Inferior parietal cortex (tissue), 1 donor: ENCODE results near the gene CXCL16.
"Not testable (repeated sequence)": the region's sequence is repeated elsewhere in the genome, so short reads cannot be mapped to it uniquely, and the experiment has no call there.

Source experiments
- DNase-seq: peaks from one replicate; pipeline ENCODE4 v3.0.0-alpha.2; 2016; ENCODE audit errors: extremely low spot score

Gene CXCL16

GRCh38 chr17:4699401-4700056 lies 40.2 kb downstream of the CXCL16 start:
- not testable (repeated sequence) for DNase-seq

- DNase-seq: no peak
Observed at GRCh38 chr17:4696437-4696805, 43.3 kb downstream of the CXCL16 start.

DNA sequence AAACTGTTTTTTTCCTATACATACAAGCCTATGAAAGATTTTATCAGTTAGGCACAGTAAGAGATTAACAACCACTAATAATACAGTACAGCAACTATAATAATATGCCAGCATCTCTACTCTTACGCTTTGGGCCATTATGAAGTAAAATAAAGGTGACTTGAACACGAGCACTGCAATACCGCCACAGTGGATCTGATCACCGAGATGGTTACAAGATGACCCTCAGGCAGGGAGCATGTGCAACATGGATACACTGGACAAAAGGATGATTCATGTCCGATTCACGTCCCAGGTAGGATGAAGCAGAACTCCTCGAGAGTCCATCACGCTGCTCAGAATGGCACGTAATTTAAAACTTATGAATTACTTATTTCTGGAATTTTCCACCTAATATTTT lies 46.3 kb downstream of the CXCL16 start:
- DNase-seq: no peak

DNA sequence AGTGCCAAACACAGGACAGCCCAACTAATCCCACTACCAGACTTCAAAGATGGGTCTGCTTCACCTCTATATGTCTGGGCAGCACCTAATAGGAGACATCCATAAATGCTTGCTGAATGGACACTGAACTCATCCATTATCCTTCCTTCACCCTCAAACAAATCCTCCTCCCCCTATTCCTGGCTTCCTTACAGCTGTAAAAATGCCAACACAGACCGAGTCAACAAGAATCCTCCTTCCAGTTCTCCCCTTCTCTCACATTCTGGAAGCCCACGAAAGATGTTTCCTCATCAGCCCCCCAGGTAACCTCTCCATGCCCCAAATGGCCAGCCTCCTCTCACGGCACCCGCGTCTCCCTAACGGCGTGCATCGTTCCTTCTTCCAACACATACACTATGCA lies 48.0 kb downstream of the CXCL16 start:
- no peak for DNase-seq

DNA sequence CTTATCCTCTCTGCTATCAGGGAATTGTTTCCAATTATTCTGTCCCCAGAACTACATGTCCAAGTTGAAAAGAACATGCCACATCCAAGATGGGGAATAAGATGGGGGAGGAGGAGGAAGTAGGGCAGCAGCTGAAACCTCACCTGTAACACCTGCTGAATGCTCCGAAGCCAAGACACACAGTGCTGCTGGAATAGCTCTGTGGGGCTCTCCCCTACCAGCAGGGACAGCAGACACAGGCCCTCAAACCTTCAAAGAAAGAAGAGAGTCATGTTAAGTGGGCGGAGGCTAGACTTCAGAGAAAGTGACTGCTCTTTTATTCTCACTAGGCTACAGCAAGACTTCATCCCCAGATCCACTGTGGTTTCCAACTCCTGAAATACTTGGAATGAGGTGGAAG lies 49.0 kb downstream of the CXCL16 start:
- no peak for DNase-seq

DNA sequence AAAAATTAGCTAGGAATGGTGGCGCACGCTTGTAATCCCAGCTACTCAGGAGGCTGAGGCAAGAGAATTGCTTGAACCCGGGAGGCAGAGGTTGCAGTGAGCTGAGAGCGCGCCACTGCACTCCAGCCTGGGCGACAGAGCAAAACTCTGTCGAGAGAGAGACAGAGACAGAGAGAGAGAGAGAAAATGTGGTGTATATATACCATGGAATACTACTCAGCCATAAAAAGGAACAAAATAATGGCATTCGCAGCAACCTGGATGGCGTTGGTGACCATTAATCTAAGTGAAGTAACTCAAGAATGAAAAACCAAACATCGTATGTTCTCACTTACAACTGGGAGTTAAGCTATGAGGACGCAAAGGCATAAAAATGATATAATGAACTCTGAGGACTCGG lies 49.9 kb downstream of the CXCL16 start:
- not testable (repeated sequence) for DNase-seq

DNA sequence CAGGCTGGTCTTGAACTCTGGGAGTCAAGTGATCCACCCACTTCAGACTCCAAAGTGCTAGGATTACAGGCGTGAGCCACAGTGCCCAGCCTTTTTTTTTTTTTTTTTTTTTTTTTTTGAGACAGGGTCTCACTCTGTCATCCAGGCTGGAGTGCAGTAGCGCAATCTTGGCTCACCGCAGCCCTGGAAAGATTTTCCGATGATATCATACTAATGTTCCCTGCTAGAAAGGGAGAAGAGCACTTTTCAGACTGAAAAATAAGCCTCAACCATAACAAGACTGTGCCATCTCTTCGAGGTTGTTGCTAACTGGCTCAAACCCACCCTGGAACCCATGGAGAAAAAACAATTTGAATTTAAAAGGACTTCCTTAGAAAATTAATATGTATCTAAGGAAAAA lies 56.0 kb downstream of the CXCL16 start:
- not testable (repeated sequence) for DNase-seq
